Measurements from ENCODE around the gene SLC34A1.
"Not testable (repeated sequence)": the region's sequence is repeated elsewhere in the genome, so short reads cannot be mapped to it uniquely, and the experiment has no call there.

The SLC34A1 gene

DNA sequence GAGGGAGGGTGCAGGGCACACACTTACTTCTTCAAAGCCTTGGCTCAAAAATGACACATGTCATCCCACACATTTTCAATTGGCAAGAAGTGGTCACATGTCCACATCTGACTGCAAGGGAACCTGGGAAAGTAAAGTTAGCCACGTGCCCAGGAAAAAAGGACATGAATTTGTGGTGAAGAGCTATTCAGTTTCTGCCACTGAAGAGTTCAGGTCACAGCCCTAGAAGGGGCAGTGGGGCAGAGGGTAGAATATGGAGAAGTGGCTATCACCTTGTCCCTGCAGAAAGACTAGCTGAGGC lies 28.4 kb upstream of the SLC34A1 start:
- no peak for DNase-seq

DNA sequence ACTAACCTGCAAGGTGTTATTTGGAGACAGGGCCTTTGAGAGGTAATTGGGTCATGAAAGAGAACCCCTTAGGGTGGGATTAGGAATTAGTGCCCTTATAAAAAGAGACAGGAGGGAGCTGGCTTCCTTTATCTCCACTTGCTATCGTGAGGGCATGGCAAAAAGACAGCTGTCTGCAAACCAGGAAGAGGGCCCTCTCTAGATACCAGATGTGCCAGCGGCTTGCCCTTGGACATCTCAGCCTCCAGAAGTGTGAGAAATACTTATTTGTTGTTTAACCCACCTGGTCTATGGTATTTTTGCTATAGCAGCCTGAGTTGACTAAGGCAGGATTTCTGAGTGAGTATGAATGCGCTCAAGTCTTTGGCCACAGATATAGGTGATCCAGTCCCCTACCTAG lies 27.5 kb upstream of the SLC34A1 start:
- peak; percentile 45 for DNase-seq

DNA sequence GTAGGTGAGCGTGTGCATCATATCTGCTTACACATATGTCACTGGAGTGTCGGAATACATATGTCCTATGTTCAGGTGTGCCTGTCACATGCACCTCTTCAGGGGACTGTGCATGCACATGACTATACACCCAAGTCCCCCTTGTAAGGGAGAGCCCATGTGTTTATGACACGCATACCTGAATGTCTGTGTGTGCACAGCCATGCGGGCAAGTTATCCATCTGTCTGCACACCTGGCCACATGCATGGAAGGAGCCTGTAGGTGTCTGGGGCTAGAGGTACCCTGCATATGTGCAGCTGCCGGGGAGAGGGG lies 27.1 kb upstream of the SLC34A1 start:
- no peak for DNase-seq

- DNase-seq = peak; percentile 80
Observed at GRCh38 chr5:177357459-177358351, 26.5 kb upstream of the SLC34A1 start, which contains the start of gene RGS14. TSS of gene RGS14 (plus strand) at chr5:177357924. CDS start at chr5:177358025, 101 bp downstream.

- no peak for DNase-seq
Observed at GRCh38 chr5:177358370-177358819, 25.8 kb upstream of the SLC34A1 start.

DNA sequence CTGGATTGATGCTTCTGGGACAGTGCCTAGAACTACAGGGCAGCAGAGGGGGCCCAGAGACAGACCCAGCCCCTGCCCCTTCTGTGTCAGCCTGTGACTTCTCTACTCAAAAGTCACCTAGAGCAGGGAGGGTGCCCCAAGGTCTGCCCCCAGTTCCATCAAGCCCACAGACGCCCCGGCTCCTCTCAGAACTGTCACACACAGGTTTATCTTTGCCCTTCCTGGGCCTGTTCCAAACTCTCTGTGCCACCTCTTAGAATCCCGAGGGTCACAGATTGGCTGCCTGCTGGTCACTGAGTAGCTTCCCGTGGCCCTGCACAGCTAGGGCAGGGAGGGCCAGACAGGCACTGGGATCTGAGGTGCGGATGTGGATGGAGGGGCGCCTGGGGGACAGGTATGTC lies 24.8 kb upstream of the SLC34A1 start:
- DNase-seq = no peak

- no peak for DNase-seq
Observed at GRCh38 chr5:177359860-177360259, 24.4 kb upstream of the SLC34A1 start.

- not testable (repeated sequence) for DNase-seq
Observed at GRCh38 chr5:177360740-177361139, 23.5 kb upstream of the SLC34A1 start.

DNA sequence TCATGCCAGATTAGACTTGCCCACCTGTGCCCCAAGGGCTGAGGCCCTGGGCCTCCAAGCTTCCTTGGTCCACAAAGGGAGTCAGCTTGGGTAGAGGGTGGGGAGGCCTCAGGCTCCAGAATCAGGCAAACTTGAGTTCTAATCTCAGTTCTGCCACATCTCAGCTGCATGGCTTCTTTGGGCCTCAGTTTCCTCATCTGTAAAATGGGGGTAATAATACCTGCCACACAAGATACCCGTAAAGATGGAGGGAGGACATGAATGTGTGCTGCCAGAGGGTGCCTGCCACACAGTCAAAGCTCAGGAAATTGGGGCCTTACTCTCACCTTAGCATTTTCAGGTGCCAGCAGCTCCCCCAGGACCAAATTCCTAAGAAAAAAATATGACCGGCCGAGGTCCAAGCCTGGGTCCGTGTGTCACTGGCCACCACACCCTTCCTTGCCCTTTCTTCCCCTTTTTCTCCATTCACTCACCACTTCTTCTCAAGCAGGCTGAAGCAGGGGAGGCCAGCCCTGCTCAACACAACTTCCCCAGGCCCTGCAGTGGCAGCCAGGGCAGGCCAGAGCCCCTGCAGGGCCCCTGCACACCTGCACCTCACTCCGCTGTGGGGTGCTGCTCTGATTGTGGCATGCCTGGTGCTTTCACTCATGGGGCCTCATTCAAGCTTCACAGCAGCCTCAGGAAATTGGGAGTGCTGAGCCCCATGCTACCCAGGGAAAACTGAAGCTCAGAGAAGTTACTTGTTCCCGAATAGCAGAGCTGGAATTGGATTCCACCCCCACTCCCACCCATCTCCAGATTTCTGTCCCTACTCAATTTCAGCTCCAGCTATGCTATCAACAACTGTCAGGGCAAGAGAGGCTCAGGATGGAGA lies 22.6 kb upstream of the SLC34A1 start:
- no peak for DNase-seq

- no peak for DNase-seq
Observed at GRCh38 chr5:177362292-177362609, 22.0 kb upstream of the SLC34A1 start.

- DNase-seq = no peak
Observed at GRCh38 chr5:177362610-177363507, 21.4 kb upstream of the SLC34A1 start.

DNA sequence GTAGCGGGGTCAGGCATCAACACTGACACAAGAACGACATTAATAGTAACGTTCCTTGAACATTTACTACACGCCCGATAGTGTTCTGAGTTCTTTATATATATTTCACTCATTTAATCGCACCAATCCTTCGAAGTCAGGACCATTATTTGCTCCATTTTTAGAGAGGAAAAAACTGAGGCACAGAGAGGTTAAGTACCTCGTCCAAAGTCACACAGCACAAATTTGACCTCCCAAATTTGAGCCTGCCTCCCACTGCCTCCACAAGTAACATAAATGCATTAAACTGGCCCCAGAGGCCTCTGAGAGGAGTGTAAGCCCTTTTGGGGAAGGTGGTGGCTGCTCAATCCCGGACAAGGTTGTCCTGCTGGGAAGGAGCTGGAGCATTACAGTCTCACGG lies 20.7 kb upstream of the SLC34A1 start:
- DNase-seq = no peak

- no peak for DNase-seq
Observed at GRCh38 chr5:177364159-177364962, 19.9 kb upstream of the SLC34A1 start.

GRCh38 chr5:177365845-177366527 lies 18.2 kb upstream of the SLC34A1 start:
- no peak for DNase-seq

DNA sequence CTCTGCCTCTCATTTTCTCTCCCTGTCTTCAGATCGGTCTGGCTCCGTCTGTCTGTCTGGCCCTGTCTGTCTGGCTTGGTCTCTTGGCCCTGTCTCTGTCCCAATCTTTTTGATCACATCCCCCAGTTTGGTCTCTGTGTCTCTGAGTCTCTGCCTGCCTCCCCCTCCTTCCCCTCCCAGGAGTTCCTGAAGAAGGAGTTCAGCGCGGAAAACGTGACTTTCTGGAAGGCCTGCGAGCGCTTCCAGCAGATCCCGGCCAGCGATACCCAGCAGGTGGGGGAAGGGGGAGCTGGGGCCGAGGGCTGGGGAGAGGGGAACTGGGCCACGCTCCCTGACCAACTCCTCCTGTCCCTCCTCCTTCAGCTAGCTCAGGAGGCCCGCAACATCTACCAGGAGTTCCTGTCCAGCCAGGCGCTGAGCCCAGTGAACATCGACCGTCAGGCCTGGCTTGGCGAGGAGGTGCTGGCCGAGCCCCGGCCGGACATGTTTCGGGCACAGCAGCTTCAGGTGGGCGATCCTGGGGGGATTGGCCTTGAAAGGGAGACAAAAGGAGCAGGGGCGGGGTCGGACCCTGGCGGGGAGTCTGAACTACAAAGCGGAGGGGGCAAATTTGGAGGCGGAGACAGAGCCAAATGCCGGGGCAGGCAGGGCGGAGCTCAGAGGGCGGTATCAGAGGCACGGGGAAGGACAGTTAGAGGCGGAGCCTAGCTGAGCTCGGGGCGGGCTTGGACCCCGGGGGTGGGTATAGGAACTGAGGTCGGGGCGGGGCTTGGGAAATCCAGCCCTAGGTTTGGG lies 17.5 kb upstream of the SLC34A1 start:
- DNase-seq = no peak

GRCh38 chr5:177367323-177367848 lies 16.8 kb upstream of the SLC34A1 start:
- no peak for DNase-seq

GRCh38 chr5:177367981-177368868 lies 16.0 kb upstream of the SLC34A1 start:
- no peak for DNase-seq

DNA sequence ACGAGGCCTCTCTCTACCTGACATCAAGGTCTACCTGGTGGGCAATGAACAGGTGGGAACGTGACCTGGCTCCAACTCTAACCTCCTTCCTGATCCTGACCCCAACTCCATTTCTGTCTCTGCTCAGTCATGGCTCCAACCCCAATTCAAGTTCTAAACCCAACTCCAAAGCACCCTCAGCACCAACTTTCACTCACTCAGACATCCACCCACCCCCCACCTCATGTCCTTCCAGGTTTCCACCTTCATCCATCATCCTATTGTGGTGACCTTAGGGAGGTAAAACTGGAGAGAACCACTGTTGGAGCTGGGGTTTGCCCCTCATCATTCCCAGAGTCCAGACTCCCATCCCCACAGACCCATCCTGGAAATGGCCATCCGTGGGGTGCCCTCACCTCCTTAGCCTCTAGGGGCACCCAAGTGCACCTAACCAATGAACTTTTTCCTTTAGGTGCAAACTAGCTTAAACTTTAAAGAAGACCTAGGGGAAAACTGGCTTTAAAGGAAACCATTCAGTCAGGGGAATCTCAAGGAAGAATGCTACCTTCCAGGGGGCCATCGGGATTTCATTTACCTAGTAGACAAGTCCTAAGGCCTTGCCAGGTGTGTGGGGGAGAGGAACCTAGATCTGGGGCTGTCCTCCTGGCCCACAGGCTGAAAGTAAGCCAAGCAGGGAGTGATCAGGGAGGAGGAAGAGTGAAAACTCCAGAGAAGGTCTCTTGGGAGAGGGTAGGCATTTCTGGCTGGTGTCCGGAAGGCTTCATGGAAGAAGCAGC lies 15.2 kb upstream of the SLC34A1 start:
- no peak for DNase-seq

Measured in KG1 (cell line).